PC-3 (cell line): ENCODE data around the gene PTAFR.

Experiments
- CTCF ChIP-seq: fragments of 300-600 bp; sonication (generic); conservative IDR thresholded peaks from 2 replicates; pipeline ENCODE4 v1.5.1; 2017; ENCODE audit warnings: antibody characterized with exemption, low read depth, mild to moderate bottlenecking, low read length
- EZH2 ChIP-seq: fragments of 300-600 bp; sonication (generic); IDR thresholded peaks from one replicate; pipeline ENCODE4 v1.6.1; 2017; ENCODE audit warnings: antibody characterized with exemption, mild to moderate bottlenecking, low read length; ENCODE audit not compliant: unreplicated experiment
- EZH2phosphoT487 ChIP-seq: fragments of 300-600 bp; sonication (generic); IDR thresholded peaks from 2 replicates; pipeline ENCODE4 v1.6.1; 2018; ENCODE audit warnings: mild to moderate bottlenecking, antibody characterized with exemption, low read length, borderline replicate concordance

GRCh38 chr1:28118640-28119307, 57.7 kb downstream of the PTAFR start:
- TF ChIP-seq CTCF: no peak
- no peak for TF ChIP-seq EZH2
- TF ChIP-seq EZH2phosphoT487: no peak
